Sigmoid colon (tissue), 7 donors: Measurements from ENCODE around the gene ANO2. TPM values are rescaled to one million over a fixed set of nuclear protein-coding genes. Genes with fewer than 3 reads are reported as not detected.

Source experiments
- DNase-seq: peaks from one replicate; pipeline ENCODE4 v3.0.0-alpha.2; 2019
- H3K27ac ChIP-seq, 4 donors: fragments of 200-600 bp; sonication (generic); one replicate each; pipeline ENCODE4 v1.5.1; 2016 to 2019; ENCODE audit warnings: mild to moderate bottlenecking in 1 of 4
- H3K27me3 ChIP-seq, 3 donors: fragments of 200-600 bp; sonication (generic); one replicate each; pipeline ENCODE4 v1.5.1; 2019; ENCODE audit warnings: mild to moderate bottlenecking in 1 of 3
- H3K36me3 ChIP-seq, 4 donors: fragments of 200-600 bp; sonication (generic); one replicate each; pipeline ENCODE4 v1.5.1; 2016 to 2019
- H3K4me1 ChIP-seq, 4 donors: fragments of 200-600 bp; sonication (generic); one replicate each; pipeline ENCODE4 v1.5.1; 2017 to 2019
- H3K4me3 ChIP-seq, 4 donors: fragments of 200-600 bp; sonication (generic); one replicate each; pipeline ENCODE4 v1.5.1; 2017 to 2019; ENCODE audit warnings: mild to moderate bottlenecking in 2 of 4, moderate library complexity in 1 of 4
- H3K9me3 ChIP-seq, 4 donors: fragments of 200-600 bp in 3 of 4; sonication (generic) in 3 of 4; one replicate each; pipeline versions ENCODE4 v1.5.1 to v1.6.1; 2013 to 2019
- EP300 ChIP-seq, 4 donors: sonication (generic); formaldehyde crosslinking; IDR thresholded peaks; one replicate each; pipeline ENCODE4 v1.6.1; 2017; ENCODE audit warnings: antibody characterized with exemption in 4 of 4
- POLR2A ChIP-seq, 2 donors: fragments of 450-650 bp; IDR thresholded peaks; one replicate each; pipeline ENCODE4 v1.6.1; 2016; ENCODE audit warnings: antibody characterized with exemption in 2 of 2, mild to moderate bottlenecking in 2 of 2, moderate library complexity in 2 of 2
- POLR2AphosphoS5 ChIP-seq, 4 donors: sonication (generic); formaldehyde crosslinking; IDR thresholded peaks; one replicate each; pipeline ENCODE4 v1.6.1; 2017; ENCODE audit warnings: antibody characterized with exemption in 4 of 4
- WGBS, 2 donors: extraction: QIAGEN DNeasy Blood & Tissue Kit; methylation state at CpG; one replicate each; pipeline ENCODE4 v1.1.7; 2013; 5-methylcytosine and 5-hydroxymethylcytosine counted together
- intact Hi-C: fragments of 100-400 bp; cut with DNase I; formaldehyde crosslinking; loops from one replicate; pipeline ENCODE4 v1.15.1; 2023
- polyA plus RNA-seq, 3 donors: library from polyadenylated mRNA; stranded (reverse); fragments of 200-250 nt; gene quantifications; one replicate each; pipeline ENCODE4 v1.2.3, GENCODE V29; 2013
- total RNA-seq, 4 donors: library from RNA; depleted of rRNA; stranded (reverse); fragments of >200 nt; gene quantifications; one replicate each; pipeline ENCODE4 v1.1.0, GENCODE V29; 2016
- TF ChIP-seq, protein P1 (sequence below), 4 experiments: fragments of 450-650 bp in 3 of 4; fragments of 200-600 bp in 1 of 4; IDR thresholded peaks; one replicate each; pipeline ENCODE4 v1.5.1; 2016 to 2019; ENCODE audit warnings: antibody characterized with exemption in 4 of 4, mild to moderate bottlenecking in 3 of 4, moderate library complexity in 2 of 4
- donor health status: healthy with polysubstance abuse.
- donor health status: Bipolar disorder and iron deficiency.
- donor health status: healthy.

ANO2 gene
- total and polyA plus RNA-seq, 7 donors, result 0.46 to 4.3 (median 1.8) TPM; not detected in 1

- Histone ChIP-seq H3K36me3 (no peaks in the 10 kb centered on the region), H3K27ac (no peak overlapping the region), H3K27me3 (peaks cover 0 to 3% (median 0%) of the 10 kb centered on the region in 3 donors), H3K4me3 (no peak overlapping the region), H3K4me1 (no peaks in the 10 kb centered on the region), H3K9me3 (no peaks in the 10 kb centered on the region)
- no peak for DNase-seq
- WGBS, 2 donors, result 62 to 72% methylated on average over 10 of the region's 10 CpGs
- TF ChIP-seq, protein P1, sequence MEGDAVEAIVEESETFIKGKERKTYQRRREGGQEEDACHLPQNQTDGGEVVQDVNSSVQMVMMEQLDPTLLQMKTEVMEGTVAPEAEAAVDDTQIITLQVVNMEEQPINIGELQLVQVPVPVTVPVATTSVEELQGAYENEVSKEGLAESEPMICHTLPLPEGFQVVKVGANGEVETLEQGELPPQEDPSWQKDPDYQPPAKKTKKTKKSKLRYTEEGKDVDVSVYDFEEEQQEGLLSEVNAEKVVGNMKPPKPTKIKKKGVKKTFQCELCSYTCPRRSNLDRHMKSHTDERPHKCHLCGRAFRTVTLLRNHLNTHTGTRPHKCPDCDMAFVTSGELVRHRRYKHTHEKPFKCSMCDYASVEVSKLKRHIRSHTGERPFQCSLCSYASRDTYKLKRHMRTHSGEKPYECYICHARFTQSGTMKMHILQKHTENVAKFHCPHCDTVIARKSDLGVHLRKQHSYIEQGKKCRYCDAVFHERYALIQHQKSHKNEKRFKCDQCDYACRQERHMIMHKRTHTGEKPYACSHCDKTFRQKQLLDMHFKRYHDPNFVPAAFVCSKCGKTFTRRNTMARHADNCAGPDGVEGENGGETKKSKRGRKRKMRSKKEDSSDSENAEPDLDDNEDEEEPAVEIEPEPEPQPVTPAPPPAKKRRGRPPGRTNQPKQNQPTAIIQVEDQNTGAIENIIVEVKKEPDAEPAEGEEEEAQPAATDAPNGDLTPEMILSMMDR (IDR thresholded peaks at IDR 0.05), result no peak
- TF ChIP-seq POLR2AphosphoS5 (IDR thresholded peaks at IDR 0.05), result no peak
- TF ChIP-seq POLR2A (IDR thresholded peaks at IDR 0.05), result no peak
- TF ChIP-seq EP300 (IDR thresholded peaks at IDR 0.05), result no peak
- intact Hi-C loops, result no loop called here
Measured at GRCh38 chr12:5907807-5908206, 37.3 kb downstream of the ANO2 start.

DNA sequence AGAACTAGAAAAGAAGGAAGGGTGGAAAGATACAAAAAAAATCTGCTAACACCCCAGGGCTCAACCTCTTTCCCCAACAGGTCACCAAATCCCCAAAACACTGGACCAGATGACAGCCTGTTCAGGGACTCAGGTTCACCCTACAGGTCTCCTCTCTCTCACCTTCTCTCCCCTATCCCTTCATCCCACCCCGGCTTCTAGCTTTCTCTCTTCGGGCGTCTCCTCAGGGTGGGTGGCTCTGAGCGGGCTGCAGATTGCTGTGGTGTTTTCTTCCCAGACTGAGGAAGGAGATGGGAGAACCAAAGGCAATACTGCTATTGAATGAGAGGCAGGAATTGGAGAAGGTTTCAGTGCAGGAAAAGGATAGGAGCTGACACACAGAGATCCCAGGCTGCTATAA, 39.3 kb downstream of the ANO2 start:
- H3K27ac ChIP-seq, result no peak overlapping the region
- H3K4me3 ChIP-seq, result no peak overlapping the region
- no peak for DNase-seq
- H3K27me3 ChIP-seq, result peaks cover 0 to 3% (median 0%) of the 10 kb centered on the region in 3 donors
- H3K9me3 ChIP-seq, result no peaks in the 10 kb centered on the region
- WGBS, 2 donors, result 92 to 93% methylated on average over 4 of the region's 4 CpGs
- H3K36me3 ChIP-seq, result no peaks in the 10 kb centered on the region
- intact Hi-C loops, result no loop called here
- H3K4me1 ChIP-seq, result no peaks in the 10 kb centered on the region
- TF ChIP-seq, protein P1 (IDR thresholded peaks at IDR 0.05), result no peak
- TF ChIP-seq POLR2A (IDR thresholded peaks at IDR 0.05) (no peak), EP300 (IDR thresholded peaks at IDR 0.05) (no peak), POLR2AphosphoS5 (IDR thresholded peaks at IDR 0.05) (no peak)

DNA sequence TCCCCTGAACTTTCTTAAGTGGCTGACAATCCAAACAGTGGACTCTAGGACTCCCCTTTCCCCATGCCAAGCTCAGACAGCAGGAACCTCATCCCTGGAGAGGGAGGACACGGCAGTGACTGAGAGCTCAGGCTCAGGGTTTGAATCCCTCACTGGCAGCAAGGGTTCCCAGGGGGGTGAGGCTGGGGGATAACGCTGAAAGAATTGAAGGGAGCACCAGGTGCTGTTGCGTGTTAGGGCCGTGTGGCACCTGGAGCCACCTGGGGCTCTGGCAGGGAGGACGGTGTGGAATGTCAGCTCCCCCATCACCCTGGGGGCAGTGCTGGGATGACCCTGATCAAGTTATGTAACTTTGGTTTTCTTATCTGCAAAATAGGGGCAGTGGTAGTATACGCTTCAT, 40.1 kb downstream of the ANO2 start:
- no peaks in the 10 kb centered on the region for H3K4me1 ChIP-seq
- H3K27ac ChIP-seq, result no peak overlapping the region
- DNase-seq, result no peak
- H3K27me3 ChIP-seq, result peaks cover 0 to 3% (median 0%) of the 10 kb centered on the region in 3 donors
- TF ChIP-seq POLR2AphosphoS5 (IDR thresholded peaks at IDR 0.05), result no peak
- TF ChIP-seq EP300 (IDR thresholded peaks at IDR 0.05), result no peak
- no peak for TF ChIP-seq POLR2A (IDR thresholded peaks at IDR 0.05)
- TF ChIP-seq, protein P1 (IDR thresholded peaks at IDR 0.05), result no peak
- H3K4me3 ChIP-seq, result no peak overlapping the region
- intact Hi-C loops, result no loop called here
- no peaks in the 10 kb centered on the region for H3K9me3 ChIP-seq
- WGBS, 2 donors, result 69 to 77% methylated on average over 6 of the region's 6 CpGs
- no peaks in the 10 kb centered on the region for H3K36me3 ChIP-seq

DNA sequence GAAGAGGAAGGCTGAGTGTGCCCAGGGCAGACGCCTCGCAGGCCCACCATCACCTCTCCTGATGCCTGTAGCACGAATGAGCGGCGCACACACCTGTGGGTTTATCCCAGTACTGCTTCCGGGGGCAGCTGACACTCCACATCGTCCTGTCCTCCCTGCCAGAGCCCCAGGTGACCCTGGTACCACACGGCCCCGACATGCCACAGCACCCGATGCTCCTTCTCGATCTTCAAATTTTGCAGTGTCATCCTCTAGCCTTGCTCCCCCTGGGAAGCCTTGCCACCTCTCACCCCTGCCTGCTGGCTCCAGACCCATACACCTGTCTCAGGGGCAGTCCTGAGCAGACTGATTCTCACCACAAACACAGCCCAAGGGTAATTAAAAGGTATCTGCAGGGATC, 40.6 kb downstream of the ANO2 start:
- no peak for DNase-seq
- TF ChIP-seq EP300 (IDR thresholded peaks at IDR 0.05) (no peak), POLR2A (IDR thresholded peaks at IDR 0.05) (no peak)
- TF ChIP-seq, protein P1 (IDR thresholded peaks at IDR 0.05), result no peak
- H3K9me3 ChIP-seq, result no peaks in the 10 kb centered on the region
- H3K4me3 ChIP-seq, result no peak overlapping the region
- H3K4me1 ChIP-seq, result no peaks in the 10 kb centered on the region
- H3K36me3 ChIP-seq, result no peaks in the 10 kb centered on the region
- intact Hi-C loops, result no loop called here
- 85 to 88% methylated on average over 11 of the region's 11 CpGs for WGBS, 2 donors
- H3K27ac ChIP-seq, result no peak overlapping the region
- peaks cover 0 to under 1% (median 0%) of the 10 kb centered on the region in 3 donors for H3K27me3 ChIP-seq

DNA sequence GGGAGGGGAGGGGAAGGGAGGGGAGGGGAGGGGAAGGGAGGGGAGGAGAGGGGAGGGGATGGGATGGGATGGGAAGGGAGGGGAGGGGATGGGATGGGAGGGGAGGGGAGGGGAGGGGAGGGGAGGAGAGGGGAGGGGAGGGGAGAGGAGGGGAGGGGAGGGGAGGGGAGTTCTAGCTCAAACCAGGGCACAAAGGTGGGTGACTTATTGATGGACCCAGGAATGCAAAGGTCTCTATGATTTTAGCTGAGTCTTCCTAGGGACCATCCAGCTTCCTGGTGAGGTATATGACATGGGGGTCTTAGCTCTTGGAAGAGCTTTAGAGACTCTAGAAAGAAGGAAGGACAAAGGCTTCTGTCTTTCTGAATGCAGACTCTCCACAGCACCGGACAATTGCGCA, 42.3 kb downstream of the ANO2 start:
- TF ChIP-seq EP300 (IDR thresholded peaks at IDR 0.05), result no peak
- TF ChIP-seq, protein P1 (IDR thresholded peaks at IDR 0.05), result no peak
- Histone ChIP-seq H3K9me3 (no peaks in the 10 kb centered on the region), H3K4me3 (no peak overlapping the region), H3K36me3 (no peaks in the 10 kb centered on the region), H3K4me1 (no peaks in the 10 kb centered on the region), H3K27ac (no peak overlapping the region), H3K27me3 (no peaks in the 10 kb centered on the region)
- intact Hi-C loops, result no loop called here
- WGBS, 2 donors, result 96 to 97% methylated on average over 2 of the region's 2 CpGs
- no peak for DNase-seq
